GM18511 (cell line): ENCODE results near the gene KLHL36.
A peak's percentile ranks its signal among the peaks of the same experiment; 100 is the strongest.
"Not testable (repeated sequence)": the region's sequence is repeated elsewhere in the genome, so short reads cannot be mapped to it uniquely, and the experiment has no call there.

Experiments used
- ATAC-seq: cut with Tn5 transposase; IDR thresholded peaks from one replicate; pipeline ENCODE4 v1.9.1; 2021; ENCODE audit warnings: mild to moderate bottlenecking, moderate library complexity; ENCODE audit not compliant: unreplicated experiment

The KLHL36 gene

DNA sequence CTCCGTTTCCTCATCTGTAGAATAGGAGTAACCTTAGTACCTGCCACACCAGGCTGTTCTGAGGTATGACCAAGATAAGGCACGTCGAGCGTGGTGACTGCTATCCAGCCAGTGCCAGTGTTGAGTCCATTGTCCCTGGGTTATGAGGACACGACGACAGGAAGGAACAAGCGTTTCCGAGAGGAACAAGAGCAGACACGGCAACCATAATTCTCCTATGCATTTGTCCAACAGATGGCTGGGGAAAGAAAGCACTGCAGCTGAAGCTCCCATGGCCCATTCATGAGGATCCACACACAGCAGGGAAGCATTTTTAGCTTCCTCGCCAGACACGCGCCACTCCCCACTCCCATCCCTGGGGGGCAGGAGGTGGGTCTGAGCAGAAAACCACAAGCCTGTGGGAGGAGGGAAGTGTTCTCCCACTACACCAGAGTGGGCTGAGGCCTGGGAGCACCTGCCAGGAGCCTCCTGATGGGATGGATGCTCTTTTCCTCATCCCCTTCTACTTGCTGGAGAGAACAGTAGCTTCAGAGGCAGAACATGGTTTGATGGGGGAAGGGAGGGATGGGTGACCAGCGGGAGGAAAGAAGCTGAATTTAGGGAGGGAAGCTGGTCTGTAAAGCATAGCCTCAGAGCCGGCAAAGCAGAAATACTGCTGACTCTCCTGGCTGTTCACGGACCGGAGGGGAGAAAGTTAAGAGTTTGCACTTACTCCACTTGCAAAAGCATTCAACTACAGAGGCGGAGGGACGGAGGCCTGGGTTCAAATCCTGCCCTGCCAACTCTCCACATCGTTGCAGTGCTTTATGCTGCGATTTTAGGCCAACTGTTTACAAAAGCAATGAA lies 33.1 kb upstream of the KLHL36 start:
- no peak for ATAC-seq

GRCh38 chr16:84616515-84616914 lies 31.8 kb upstream of the KLHL36 start:
- no peak for ATAC-seq

GRCh38 chr16:84617041-84617790 lies 31.1 kb upstream of the KLHL36 start:
- ATAC-seq, result peak; percentile 38

DNA sequence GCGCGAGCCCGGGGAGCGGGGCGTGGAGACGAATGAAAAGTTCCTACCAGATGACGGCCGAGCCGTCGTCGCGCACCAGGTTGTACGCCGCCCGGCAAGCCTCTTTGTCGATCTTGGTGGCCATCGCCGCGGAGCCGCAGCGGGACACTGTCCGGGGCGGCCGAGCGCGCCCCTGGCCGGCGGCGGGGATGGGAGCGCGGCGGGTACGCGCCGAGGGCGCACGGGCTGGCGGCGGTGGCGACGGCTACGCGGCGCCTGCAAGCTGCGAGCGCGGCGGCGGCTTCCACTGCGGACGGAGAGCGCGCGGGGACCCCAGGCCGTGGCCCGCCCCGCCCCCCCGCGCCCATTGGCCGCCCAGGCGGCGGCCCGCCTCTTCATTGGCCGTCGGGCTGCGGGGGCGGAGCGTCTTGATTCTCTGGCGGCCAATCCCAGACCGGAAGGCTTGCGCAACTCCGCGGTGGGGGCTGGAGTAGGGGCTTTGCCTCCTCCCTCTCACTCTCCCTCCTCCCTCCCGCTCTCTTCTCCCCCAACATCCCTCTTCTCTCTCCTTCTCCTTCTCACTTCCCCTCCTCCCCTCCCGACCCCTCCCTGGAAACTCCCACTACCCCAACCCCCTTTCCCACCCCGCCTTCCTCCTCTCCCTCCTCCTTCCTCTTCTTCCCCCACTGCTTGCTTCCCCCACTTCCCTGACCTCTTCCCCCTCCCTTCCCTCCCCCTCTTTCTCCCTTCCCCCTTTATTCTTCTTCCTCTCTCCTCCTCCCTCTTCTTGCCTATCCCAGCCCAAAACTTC lies 30.3 kb upstream of the KLHL36 start, which contains the start of gene COTL1:
Gene COTL1 (minus strand): TSS at position 288 of the 790 bp plus-strand sequence. CDS start 164 bp downstream, at position 124.
- ATAC-seq, result peak; percentile 85

GRCh38 chr16:84618581-84619460 lies 29.5 kb upstream of the KLHL36 start:
- ATAC-seq, result no peak

DNA sequence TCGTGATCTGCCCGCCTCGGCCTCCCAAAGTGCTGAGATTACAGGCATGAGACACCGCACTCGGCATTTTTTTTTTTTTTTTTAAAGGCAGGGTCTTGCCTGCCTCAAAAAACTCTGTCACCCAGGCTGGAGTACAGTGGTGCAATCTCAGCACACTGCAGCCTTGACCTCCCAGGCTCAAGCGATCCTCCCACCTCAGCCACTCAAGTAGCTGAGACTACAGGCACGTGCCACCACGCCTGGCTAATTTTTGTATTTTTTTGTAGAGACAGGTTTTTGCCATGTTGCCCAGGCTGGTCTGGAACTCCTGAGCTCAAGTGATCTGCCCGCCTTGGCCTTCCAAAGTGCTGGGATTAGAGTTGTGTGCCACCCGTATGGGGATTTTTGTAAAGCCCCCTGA lies 27.4 kb upstream of the KLHL36 start:
- ATAC-seq, result not testable (repeated sequence)

DNA sequence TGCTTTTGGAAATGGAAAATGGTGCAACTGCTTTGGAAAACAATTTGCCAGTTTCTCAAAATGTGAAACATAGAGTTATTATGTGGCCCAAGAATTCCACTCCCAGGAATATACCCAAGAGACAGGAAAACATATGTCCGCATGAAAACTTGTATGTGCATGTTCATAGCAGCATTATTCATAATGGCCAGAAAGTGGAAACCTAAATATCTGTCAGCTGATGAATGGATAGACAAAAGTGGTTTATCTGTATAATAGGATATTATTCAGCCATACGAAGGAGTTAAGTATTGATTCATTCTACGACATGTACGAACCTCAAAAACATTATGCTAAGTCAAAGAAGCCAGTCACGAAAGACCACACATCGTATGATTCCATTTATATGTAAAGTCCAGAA lies 22.8 kb upstream of the KLHL36 start:
- no peak for ATAC-seq

GRCh38 chr16:84628226-84628731 lies 20.0 kb upstream of the KLHL36 start:
- ATAC-seq, result no peak

DNA sequence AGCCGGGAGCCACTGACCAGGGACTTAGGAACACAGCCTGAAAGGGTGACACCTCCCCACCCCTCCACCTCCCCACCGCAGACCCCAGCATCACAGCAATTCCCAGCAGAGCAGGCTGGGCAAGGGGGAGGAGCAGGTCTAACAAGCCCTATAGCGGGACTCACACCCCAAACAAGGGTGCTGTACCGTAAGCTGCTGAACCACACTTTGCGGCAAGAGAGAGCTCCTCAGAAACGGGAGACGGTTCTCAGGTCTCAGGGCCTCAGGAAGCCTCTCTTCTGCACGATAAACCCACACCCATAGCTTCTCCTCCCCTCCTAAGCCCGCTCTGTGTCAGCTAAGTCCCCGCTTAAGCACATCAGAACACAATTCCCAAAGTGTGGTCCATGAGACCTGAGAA lies 18.7 kb upstream of the KLHL36 start:
- no peak for ATAC-seq

DNA sequence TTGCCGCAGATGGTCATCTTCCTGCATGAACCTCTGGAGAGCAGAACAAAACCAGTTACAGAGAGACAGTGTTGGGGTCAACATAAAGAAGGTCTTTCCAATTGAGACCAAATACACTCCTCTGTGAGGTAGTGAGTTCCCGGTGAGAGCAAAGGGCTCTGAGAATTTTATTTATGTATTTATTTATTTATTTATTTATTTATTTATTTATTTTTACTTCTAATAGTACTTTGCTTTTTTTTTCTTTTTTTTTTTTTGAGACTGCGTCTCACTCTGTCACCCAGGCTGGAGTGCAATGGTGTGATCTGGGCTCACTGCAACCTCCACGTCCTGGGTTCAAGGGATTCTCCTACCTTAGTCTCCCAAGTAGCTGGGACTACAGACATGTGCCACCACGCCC lies 18.3 kb upstream of the KLHL36 start:
- ATAC-seq, result no peak

DNA sequence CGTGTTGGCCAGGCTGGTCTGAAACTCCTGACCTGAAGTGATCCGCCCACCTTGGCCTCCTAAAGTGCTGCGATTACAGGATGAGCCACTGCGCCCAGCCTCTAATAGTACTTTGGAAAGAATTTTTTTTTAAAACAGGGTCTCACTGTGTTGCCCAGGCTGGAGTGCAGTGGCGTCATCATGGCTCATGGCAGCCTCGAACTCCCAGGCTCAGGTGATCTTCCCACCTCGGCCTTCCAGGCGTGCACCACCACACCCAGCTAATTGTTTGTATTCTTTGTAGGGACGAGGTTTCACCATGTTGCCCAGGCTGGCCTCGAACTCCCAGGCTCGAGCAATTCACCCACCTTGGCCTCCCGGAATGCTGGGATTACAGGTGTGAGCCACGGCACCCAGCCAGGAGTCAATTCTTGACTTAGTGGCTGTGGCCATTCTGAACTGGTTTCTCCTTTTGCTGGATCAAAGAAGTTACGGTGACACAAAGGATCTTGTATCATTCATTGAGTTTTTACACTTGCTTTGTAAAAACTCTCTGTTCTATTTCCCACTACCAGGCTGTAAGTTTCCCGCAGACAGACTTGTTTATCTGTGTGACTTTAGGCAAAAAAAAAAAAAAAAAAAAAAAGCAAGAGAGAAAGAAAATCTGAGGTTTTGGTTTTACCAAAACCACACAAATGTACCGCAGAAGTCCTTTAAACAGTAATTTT lies 17.7 kb upstream of the KLHL36 start:
- ATAC-seq, result no peak

GRCh38 chr16:84631153-84631466 lies 17.2 kb upstream of the KLHL36 start:
- ATAC-seq, result no peak

- no peak for ATAC-seq
Measured at GRCh38 chr16:84631886-84632285, 16.4 kb upstream of the KLHL36 start.

DNA sequence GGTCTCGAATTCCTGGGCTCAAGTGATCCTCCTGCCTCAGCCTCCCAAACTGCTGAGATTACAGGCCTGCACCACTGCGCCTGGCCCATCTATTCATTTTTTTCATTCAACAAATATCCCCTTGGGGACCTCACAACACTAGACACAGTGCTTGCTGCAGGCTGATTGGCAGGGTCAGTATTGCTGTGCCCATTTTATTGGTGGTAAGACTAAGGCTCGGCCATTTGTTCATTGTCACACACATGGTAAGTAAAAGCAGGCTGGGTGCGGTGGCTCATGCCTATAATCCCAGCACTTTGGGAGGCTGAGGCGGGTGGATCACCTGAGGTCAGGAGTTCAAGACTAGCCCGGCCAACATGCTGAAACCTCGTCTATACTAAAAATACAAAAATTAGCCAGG lies 15.4 kb upstream of the KLHL36 start:
- ATAC-seq, result not testable (repeated sequence)

DNA sequence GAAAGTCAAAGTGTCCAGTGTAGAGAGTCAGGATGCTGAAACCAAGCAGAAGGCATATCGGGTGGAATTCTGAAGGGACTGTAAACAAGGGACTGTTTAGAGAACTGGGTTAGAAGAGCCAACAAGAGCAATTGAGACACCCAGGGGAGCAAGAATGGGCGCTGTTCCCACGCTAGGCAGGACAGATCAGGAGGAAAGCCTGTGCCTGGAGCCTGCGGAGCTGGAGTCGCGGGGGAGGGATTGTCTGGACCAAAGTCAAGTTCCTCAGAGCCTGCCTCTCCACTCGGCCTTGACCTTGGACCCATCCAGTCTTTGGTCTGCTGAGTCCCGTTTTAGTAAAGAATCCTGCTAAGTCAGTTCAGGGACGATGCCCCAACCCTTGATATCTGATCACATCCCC lies 14.7 kb upstream of the KLHL36 start:
- ATAC-seq, result no peak

- no peak for ATAC-seq
Measured at GRCh38 chr16:84635702-84636101, 12.6 kb upstream of the KLHL36 start.

- ATAC-seq, result no peak
Measured at GRCh38 chr16:84637709-84638108, 10.6 kb upstream of the KLHL36 start.

GRCh38 chr16:84638231-84638806 lies 10.0 kb upstream of the KLHL36 start:
- no peak for ATAC-seq

DNA sequence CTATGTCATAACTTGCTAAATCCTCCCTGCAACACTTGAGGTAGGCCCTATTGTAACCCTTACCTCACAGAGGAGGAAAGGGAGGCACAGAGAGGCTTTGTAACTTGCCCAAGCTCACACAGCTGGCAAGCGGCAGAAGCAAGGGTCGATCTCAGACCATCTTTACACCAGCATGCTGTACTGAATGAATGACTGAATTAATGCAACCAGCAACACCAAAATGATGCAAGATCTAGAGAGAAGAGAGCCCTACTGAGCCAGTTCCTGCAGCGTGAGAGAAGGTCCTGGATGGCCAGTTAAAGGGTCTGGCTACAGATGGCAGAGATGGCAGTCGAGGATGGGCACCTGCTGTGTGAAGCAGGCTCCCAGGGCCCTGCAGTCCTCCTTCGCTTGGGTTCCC lies 8.2 kb upstream of the KLHL36 start:
- no peak for ATAC-seq
